ENCODE results near the gene RAD51C. TPM values are rescaled to one million over a fixed set of nuclear protein-coding genes. Genes with fewer than 3 reads are reported as not detected.
A peak's percentile ranks its signal among the peaks of the same experiment; 100 is the strongest.
"Not testable (repeated sequence)": the region's sequence is repeated elsewhere in the genome, so short reads cannot be mapped to it uniquely, and the experiment has no call there.

Gene RAD51C
- total RNA-seq, 1 donor = 17.4 TPM

GRCh38 chr17:58679263-58680037, 13.0 kb upstream of the RAD51C start:
- DNase-seq (ENCODE audit: insufficient read length, low spot score, missing footprints) = peak; percentile 37
- H2AFZ ChIP-seq (ENCODE audit: low read length) = no peak overlapping the region
- H4K20me1 ChIP-seq (ENCODE audit: insufficient read depth, low read length) = no peaks in the 10 kb centered on the region
- H3K4me2 ChIP-seq (ENCODE audit: insufficient read depth, low read length) = no peak overlapping the region
- no peaks in the 10 kb centered on the region for H3K4me1 ChIP-seq (ENCODE audit: insufficient read depth, low read length)
- H3K36me3 ChIP-seq (ENCODE audit: insufficient read depth, low read length) = no peaks in the 10 kb centered on the region
- no peak overlapping the region for H3K27ac ChIP-seq (ENCODE audit: low read depth, low read length)
- no peak for TF ChIP-seq CTCF (IDR thresholded peaks at IDR 0.05; ENCODE audit: extremely low read depth, low read depth, low read length)
- H3K27me3 ChIP-seq (ENCODE audit: insufficient read depth, low read length) = no peaks in the 10 kb centered on the region
- H3K79me2 ChIP-seq (ENCODE audit: insufficient read depth, low read length) = no peaks in the 10 kb centered on the region
- no peak overlapping the region for H3K4me3 ChIP-seq (ENCODE audit: insufficient read depth, low read length)
- no peaks in the 10 kb centered on the region for H3K9me3 ChIP-seq (ENCODE audit: low read depth, low read length)

GRCh38 chr17:58680038-58680369, 12.4 kb upstream of the RAD51C start:
- H3K9me3 ChIP-seq (ENCODE audit: low read depth, low read length) = no peaks in the 10 kb centered on the region
- no peak overlapping the region for H3K27ac ChIP-seq (ENCODE audit: low read depth, low read length)
- H3K79me2 ChIP-seq (ENCODE audit: insufficient read depth, low read length) = no peaks in the 10 kb centered on the region
- DNase-seq (ENCODE audit: insufficient read length, low spot score, missing footprints) = no peak
- no peak overlapping the region for H2AFZ ChIP-seq (ENCODE audit: low read length)
- H3K4me1 ChIP-seq (ENCODE audit: insufficient read depth, low read length) = no peaks in the 10 kb centered on the region
- no peaks in the 10 kb centered on the region for H3K27me3 ChIP-seq (ENCODE audit: insufficient read depth, low read length)
- no peak for TF ChIP-seq CTCF (IDR thresholded peaks at IDR 0.05; ENCODE audit: extremely low read depth, low read depth, low read length)
- no peak overlapping the region for H3K4me2 ChIP-seq (ENCODE audit: insufficient read depth, low read length)
- no peaks in the 10 kb centered on the region for H3K36me3 ChIP-seq (ENCODE audit: insufficient read depth, low read length)
- no peak overlapping the region for H3K4me3 ChIP-seq (ENCODE audit: insufficient read depth, low read length)
- no peaks in the 10 kb centered on the region for H4K20me1 ChIP-seq (ENCODE audit: insufficient read depth, low read length)

DNA sequence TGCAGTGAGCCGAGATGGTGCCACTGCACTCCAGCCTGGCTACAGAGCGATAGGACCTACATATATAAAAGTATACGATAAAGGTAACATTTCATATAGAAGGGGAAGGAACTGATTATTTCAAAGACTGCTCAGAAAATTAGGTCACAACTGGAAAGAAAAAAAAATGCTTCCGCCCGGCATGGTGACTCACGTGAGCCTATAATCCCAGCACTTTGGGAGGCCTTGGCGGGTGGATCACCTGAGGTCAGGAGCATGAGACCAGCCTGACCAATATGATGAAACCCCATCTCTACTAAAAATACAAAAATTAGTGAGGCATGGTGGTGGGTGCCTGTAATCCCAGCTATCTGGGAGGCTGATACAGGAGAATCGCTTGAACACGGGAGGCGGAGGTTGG, 8.4 kb upstream of the RAD51C start:
- Histone ChIP-seq H3K79me2 (ENCODE audit: insufficient read depth, low read length) (no peaks in the 10 kb centered on the region), H4K20me1 (ENCODE audit: insufficient read depth, low read length) (no peaks in the 10 kb centered on the region), H3K36me3 (ENCODE audit: insufficient read depth, low read length) (no peaks in the 10 kb centered on the region), H2AFZ (ENCODE audit: low read length) (no peak overlapping the region), H3K4me2 (ENCODE audit: insufficient read depth, low read length) (no peak overlapping the region), H3K4me1 (ENCODE audit: insufficient read depth, low read length) (no peaks in the 10 kb centered on the region), H3K27ac (ENCODE audit: low read depth, low read length) (no peak overlapping the region), H3K9me3 (ENCODE audit: low read depth, low read length) (no peaks in the 10 kb centered on the region), H3K4me3 (ENCODE audit: insufficient read depth, low read length) (no peak overlapping the region), H3K27me3 (ENCODE audit: insufficient read depth, low read length) (no peaks in the 10 kb centered on the region)
- no peak for TF ChIP-seq CTCF (IDR thresholded peaks at IDR 0.05; ENCODE audit: extremely low read depth, low read depth, low read length)
- no peak for DNase-seq (ENCODE audit: insufficient read length, low spot score, missing footprints)

GRCh38 chr17:58684462-58684861, 7.9 kb upstream of the RAD51C start:
- H3K4me3 ChIP-seq (ENCODE audit: insufficient read depth, low read length); H3K36me3 ChIP-seq (ENCODE audit: insufficient read depth, low read length): not testable (repeated sequence)

More at GRCh38 chr17:58684462-58684861, 7.9 kb upstream of the RAD51C start:
- H3K4me2 ChIP-seq (ENCODE audit: insufficient read depth, low read length); H3K9me3 ChIP-seq (ENCODE audit: low read depth, low read length); H3K4me1 ChIP-seq (ENCODE audit: insufficient read depth, low read length); DNase-seq (ENCODE audit: insufficient read length, low spot score, missing footprints); H4K20me1 ChIP-seq (ENCODE audit: insufficient read depth, low read length); H3K79me2 ChIP-seq (ENCODE audit: insufficient read depth, low read length); H3K27ac ChIP-seq (ENCODE audit: low read depth, low read length); H3K27me3 ChIP-seq (ENCODE audit: insufficient read depth, low read length); H2AFZ ChIP-seq (ENCODE audit: low read length): not testable (repeated sequence)
